ENCODE data around the gene CAMK1.

The CAMK1 gene

GRCh38 chr3:9793161-9793781 lies 23.5 kb upstream of the CAMK1 start:
- no peak for DNase-seq (ENCODE audit: low read depth, low spot score)

GRCh38 chr3:9792405-9793160 lies 22.8 kb upstream of the CAMK1 start, which contains the start of the genes ARPC4 and TADA3:
Gene ARPC4, plus strand, starts transcription at chr3:9793082. Its CDS starts 40 bp downstream, at chr3:9793122.
Gene TADA3, minus strand, starts transcription at chr3:9792473. Its CDS starts 1,007 bp downstream, at chr3:9791466.
- DNase-seq (ENCODE audit: low read depth, low spot score): peak; percentile 81

- DNase-seq (ENCODE audit: low read depth, low spot score): no peak
Observed at GRCh38 chr3:9791790-9792404, 22.1 kb upstream of the CAMK1 start.

- DNase-seq (ENCODE audit: low read depth, low spot score): no peak
Observed at GRCh38 chr3:9791127-9791526, 21.4 kb upstream of the CAMK1 start.

GRCh38 chr3:9787714-9788113 lies 18.0 kb upstream of the CAMK1 start:
- DNase-seq (ENCODE audit: low read depth, low spot score): no peak

GRCh38 chr3:9786825-9787669 lies 17.3 kb upstream of the CAMK1 start:
- no peak for DNase-seq (ENCODE audit: low read depth, low spot score)

GRCh38 chr3:9786209-9786739 lies 16.5 kb upstream of the CAMK1 start:
- no peak for DNase-seq (ENCODE audit: low read depth, low spot score)

- no peak for DNase-seq (ENCODE audit: low read depth, low spot score)
Observed at GRCh38 chr3:9785602-9786001, 15.9 kb upstream of the CAMK1 start.

GRCh38 chr3:9784965-9785364 lies 15.2 kb upstream of the CAMK1 start:
- DNase-seq (ENCODE audit: low read depth, low spot score): no peak

GRCh38 chr3:9783954-9784353 lies 14.2 kb upstream of the CAMK1 start:
- DNase-seq (ENCODE audit: low read depth, low spot score): no peak

- DNase-seq (ENCODE audit: low read depth, low spot score): no peak
Observed at GRCh38 chr3:9782770-9783169, 13.0 kb upstream of the CAMK1 start.

GRCh38 chr3:9781978-9782603 lies 12.3 kb upstream of the CAMK1 start:
- DNase-seq (ENCODE audit: low read depth, low spot score): no peak

GRCh38 chr3:9781551-9781950 lies 11.8 kb upstream of the CAMK1 start:
- no peak for DNase-seq (ENCODE audit: low read depth, low spot score)

- no peak for DNase-seq (ENCODE audit: low read depth, low spot score)
Observed at GRCh38 chr3:9780910-9781309, 11.2 kb upstream of the CAMK1 start.

GRCh38 chr3:9780458-9780812 lies 10.7 kb upstream of the CAMK1 start:
- DNase-seq (ENCODE audit: low read depth, low spot score): no peak

GRCh38 chr3:9779721-9780457 lies 10.1 kb upstream of the CAMK1 start:
- DNase-seq (ENCODE audit: low read depth, low spot score): no peak

- DNase-seq (ENCODE audit: low read depth, low spot score): no peak
Observed at GRCh38 chr3:9779075-9779593, 9.4 kb upstream of the CAMK1 start.

GRCh38 chr3:9778143-9779074 lies 8.7 kb upstream of the CAMK1 start:
- peak; percentile 26 for DNase-seq (ENCODE audit: low read depth, low spot score)

- no peak for DNase-seq (ENCODE audit: low read depth, low spot score)
Observed at GRCh38 chr3:9777694-9778021, 7.9 kb upstream of the CAMK1 start.

Data from activated CD4-positive, CD25-positive, alpha-beta regulatory T cell treated with anti-CD3 and anti-CD28 coated beads, Interleukin-2, amount 50 U/mL, for 16 hours (primary cell).